Activated CD8-positive, alpha-beta memory T cell treated with anti-CD3 and anti-CD28 coated beads, Interleukin-2, amount 50 U/mL, for 4 hours (primary cell): ENCODE measurements around the gene TNFRSF14.

Experiments used
- DNase-seq: peaks from one replicate; pipeline ENCODE4 v3.0.0-alpha.2; 2020

TNFRSF14 gene

GRCh38 chr1:2523891-2524609 lies 32.1 kb upstream of the TNFRSF14 start:
- DNase-seq = peak; percentile 37

DNA sequence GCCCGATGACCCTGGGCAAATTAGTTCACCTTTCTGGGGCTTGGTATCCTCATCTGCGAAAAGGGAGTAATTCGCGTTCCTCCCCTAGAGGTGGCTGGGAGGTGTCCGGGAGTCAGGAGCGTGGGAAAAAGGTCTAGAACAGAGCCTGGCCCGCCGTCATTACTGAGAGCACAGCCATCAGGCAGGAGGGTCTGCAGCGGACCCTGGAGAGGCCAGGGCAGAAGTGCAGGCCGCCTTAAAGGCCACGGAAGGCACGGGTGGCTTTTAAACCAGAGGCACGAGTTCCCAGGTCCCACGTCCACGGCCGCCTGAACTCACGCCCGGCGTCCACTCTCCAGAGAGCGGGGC lies 30.6 kb upstream of the TNFRSF14 start:
- no peak for DNase-seq

DNA sequence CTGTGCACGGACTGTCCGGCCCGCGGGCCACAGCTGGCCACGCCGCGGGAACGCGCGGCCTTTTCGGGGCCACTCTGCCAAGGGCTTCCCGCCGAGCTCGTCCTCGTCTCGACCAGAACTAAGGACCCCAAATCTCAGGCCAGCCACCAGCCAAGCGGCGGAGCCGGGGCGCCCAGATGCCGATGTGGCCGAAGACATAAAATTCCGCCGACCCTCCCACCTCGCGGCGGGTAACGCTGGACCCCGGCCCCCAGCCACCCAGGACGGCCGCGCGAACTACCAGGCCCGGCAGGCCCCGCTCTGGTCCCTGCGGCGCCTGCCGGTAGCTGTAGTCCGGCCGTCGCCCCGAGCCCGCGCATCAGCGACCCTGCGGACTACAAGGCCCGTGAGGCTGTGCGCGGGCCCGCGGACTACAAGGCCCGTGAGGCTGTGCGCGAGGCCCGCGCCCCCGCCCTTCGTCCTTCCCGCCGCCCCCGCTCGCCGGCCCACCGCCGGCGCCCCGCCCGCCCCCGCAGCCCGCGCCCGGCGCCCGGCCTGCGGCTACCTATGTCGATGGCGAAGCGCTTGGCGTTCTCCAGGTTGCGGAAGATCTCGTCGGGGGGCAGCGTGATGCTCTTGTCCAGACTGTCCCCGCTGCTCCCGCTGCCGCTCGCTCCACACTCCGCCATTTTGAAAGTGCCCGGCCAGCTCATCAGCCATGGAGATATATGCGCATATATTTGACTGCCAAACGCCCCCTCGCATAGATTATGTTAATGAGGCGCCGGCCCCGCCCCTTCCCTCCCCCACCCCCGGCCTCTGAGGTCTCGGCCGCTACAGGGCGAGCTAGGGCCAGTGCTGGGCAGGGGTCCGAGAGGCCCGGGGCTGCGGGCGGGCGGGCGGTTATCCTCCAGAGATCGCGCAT lies 30.0 kb upstream of the TNFRSF14 start, which contains the start of gene PANK4:
TSS of gene PANK4 (minus strand) at position 677 of the 904 bp plus-strand sequence. CDS start at position 668, 9 bp downstream.
- DNase-seq = peak; percentile 88

GRCh38 chr1:2526824-2527555 lies 29.2 kb upstream of the TNFRSF14 start:
- DNase-seq = peak; percentile 61

- DNase-seq = no peak
Observed at GRCh38 chr1:2527556-2527860, 28.7 kb upstream of the TNFRSF14 start.

DNA sequence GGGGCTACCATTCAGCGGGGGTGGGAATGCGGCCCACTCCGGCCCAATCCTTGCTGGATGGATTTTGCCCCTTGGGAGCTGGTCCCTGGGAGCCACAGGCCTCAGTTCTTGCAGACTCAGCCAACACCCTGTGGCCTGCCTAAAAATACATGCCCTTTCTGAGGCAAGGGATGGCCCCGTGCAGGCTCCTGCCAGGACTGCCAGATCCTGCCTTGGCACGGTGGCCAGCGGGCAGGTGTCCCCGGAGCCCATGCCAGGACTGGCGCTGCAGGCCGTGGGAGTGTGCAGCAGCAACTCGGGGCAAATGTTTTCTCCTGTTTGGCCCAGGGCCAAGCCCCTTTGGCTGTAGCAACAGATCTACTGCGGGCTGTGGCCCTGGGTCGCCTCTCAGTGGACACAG lies 28.2 kb upstream of the TNFRSF14 start:
- no peak for DNase-seq

GRCh38 chr1:2528611-2528965 lies 27.6 kb upstream of the TNFRSF14 start:
- DNase-seq = no peak

GRCh38 chr1:2528966-2529783 lies 27.0 kb upstream of the TNFRSF14 start:
- peak; percentile 56 for DNase-seq

DNA sequence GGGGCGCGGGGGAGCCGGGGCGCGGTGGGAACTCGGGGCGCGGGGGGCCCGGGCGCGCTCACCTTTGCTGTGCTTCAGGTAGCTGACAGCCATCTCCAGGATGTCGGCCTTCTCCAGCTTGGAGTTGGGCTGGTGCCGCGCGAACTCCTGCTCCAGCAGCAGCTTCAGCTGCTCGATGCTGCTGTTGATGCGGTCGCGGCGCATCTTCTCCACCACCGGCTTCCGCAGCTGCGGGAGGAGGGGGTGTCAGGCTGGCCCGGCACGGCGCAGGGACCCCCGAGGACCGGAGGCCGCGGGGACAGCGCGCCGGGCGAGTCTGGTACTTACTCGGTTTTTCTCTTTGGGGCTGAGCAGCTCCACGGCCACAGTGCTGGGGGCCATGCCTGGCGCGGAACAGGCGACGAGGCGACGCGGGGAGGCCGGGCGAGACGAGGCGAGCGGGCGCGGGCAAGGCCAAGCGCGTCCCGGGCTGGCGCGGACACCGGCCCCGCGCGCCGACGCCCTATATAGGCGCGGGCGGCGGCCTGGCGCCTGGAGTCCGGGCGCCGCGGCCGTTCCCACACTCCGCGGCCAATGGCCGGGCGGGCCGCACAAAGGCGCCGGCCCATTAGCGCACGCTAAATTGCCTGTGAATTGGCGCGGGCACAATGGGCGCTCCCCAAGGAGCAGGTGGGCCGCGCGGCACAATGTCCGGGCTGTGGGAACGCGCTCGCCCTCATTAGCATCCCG lies 26.2 kb upstream of the TNFRSF14 start, which contains the start of gene HES5:
TSS of gene HES5 (minus strand) at position 480 of the 729 bp plus-strand sequence. CDS start at position 381, 99 bp downstream.
- DNase-seq = no peak

- no peak for DNase-seq
Observed at GRCh38 chr1:2530513-2531361, 25.4 kb upstream of the TNFRSF14 start.

DNA sequence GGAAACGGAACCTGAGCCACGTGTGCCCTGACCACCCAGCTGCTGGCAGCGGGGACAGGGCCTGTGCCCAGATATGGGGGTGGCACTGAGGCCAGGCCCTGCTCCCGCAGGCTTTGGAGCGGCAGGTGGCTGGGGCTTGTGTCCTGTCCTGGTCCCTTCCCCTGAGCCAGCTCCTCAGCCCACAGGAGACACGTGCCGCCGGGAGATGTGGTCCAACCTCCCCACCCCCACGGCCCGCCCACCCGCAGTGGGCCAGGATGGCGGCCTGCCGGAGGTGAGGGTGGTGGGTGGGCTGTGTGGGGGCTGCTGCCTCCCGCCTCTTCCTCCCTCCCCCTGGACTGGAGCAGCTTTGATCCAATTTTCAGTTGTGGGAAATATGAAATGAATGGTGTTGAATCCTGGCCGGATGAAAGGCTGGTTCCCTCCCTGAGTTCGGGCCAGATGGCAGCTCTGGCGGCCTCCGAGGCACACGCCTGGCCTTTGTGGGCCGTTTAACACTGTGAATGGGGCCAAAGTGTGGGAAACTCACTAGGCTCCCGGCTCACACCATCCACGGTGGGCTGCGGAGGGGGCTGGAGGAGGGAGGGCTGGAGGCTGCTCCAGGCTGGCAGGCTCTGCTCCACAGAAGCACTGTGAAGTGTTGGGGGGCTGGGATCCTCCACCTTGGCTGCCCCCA lies 23.5 kb upstream of the TNFRSF14 start:
- DNase-seq = no peak

DNA sequence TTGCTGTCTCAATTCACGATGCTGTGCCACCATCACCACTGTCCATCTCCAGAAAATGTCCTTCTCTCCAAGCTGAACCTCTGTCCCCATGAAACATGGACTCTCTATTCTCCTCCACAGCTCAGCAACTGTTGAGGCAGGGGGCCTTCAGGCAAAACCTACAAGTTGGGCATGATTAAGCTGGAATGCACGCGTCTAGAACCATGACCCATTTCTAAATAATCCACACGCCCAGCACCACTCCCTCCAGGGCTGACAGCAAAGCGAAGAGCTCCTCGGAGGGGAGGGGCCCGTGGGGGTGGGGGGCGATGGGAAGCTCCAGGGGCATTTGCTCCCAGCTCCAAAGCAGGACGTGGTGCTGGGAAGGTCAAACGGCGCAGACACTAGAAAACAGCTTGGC lies 22.8 kb upstream of the TNFRSF14 start:
- no peak for DNase-seq

GRCh38 chr1:2534315-2534686 lies 21.9 kb upstream of the TNFRSF14 start:
- no peak for DNase-seq

DNA sequence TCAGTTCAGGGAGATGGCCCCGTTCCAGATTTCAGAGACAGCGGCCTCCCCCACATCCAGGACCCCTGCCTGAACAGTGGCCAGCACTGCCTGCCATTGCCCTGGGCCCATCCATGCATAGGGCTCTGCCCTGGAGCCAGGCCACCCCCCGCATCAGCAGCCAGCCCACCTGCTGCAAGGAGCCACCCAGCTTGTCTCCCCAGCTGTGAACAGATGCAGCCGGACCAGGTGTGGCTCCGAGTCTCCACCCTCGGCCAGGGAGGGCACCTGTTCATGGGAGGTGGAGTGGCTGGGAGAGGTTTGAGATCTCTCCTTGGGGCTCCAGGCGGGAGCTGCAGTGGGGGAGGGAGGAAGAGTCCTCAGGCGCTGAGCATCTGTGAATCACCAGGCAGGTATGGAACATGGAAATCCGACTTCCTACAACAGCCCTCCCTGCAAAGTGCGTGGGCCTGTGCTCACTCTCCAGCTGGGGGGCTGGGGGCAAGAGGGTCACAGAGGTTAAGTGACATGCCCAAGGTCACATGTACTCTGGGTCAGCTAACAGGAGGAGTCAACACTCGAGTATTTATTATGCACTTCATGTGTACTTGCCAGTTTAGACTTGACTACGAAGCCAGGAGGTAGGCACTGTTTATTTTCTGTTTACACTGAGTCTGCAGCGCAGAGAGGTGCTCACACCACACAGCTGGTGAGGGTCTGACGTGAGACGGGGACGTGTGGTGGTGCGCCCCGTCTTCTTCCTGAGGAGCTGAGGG lies 21.3 kb upstream of the TNFRSF14 start:
- no peak for DNase-seq

GRCh38 chr1:2535455-2535854 lies 20.7 kb upstream of the TNFRSF14 start:
- no peak for DNase-seq

- DNase-seq = no peak
Observed at GRCh38 chr1:2535981-2536380, 20.2 kb upstream of the TNFRSF14 start.

DNA sequence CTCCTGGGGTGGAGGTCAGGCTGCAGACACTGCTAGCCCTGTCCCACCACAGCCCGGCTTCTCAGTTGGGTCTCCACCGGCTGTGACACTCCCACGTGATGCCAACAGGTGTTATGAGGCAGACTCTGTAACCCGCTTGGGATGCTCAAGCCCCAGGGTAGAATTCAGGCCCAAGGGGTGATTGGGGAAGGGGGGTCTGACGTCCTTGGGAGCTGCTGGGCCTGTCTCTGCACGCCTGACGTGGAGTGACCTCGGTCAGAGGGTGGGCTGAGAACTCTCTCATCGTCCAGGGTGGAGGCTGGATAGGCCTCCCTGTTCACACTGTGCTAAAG lies 18.4 kb upstream of the TNFRSF14 start:
- no peak for DNase-seq

DNA sequence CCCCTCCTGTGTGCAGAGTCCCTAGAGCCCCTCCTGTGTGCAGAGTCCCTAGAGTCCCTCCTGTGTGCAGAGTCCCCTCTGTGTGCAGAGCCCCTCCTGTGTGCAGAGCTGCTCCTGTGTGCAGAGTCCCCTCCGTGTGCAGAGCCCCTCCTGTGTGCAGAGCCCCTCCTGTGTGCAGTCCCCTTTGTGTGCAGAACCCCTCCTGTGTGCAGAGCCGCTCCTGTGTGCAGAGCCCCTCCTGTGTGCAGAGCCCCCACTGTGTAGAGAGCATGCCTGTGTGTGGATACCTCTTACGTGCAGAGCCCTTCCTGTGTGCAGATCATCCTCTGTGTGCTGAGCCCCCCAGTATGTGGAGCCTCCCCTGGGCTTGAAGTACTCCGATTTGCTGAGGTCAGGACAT lies 17.8 kb upstream of the TNFRSF14 start:
- DNase-seq = no peak

DNA sequence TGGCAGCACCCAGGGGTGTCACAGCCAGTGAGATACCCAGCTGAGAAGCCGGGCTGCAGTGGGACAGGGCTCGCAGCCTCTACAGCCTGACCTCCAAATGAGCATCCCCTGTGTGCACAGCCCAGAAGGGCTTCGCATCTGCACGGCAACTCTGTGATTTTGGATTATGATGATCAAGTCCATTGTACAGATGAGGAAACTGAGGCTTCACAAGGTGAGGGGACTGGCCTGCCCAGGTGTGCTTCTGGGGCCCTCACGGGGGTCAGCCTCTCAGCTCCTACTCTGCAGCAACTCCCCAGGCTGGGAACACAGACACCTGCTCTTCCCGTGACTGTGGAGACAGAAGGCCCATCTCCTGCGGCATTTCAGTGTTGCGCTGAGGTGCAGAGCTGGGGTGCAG lies 17.3 kb upstream of the TNFRSF14 start:
- DNase-seq = no peak
